Activated T-helper 17 cell treated with anti-CD3 and anti-CD28 coated beads, Interleukin-2, amount 50 U/mL, for 72 hours (primary cell): ENCODE data around the gene HBG2. TPM values are rescaled to one million over a fixed set of nuclear protein-coding genes. Genes with fewer than 3 reads are reported as not detected.
"Not testable (repeated sequence)": the region's sequence is repeated elsewhere in the genome, so short reads cannot be mapped to it uniquely, and the experiment has no call there.

Experiments
- ATAC-seq: fragments of 150-1000 bp; cut with Tn5 transposase; replicated peaks from 2 replicates; pipeline ENCODE4 v1.10.0; 2021; ENCODE audit warnings: mild to moderate bottlenecking, moderate library complexity
- H3K27ac Mint-ChIP-seq: one replicate; pipeline ENCODE4 v1.8.0; 2022; ENCODE audit warnings: mixed read lengths
- H3K27me3 Mint-ChIP-seq: one replicate; pipeline ENCODE4 v1.8.0; 2022; ENCODE audit warnings: mixed read lengths
- H3K36me3 Mint-ChIP-seq: one replicate; pipeline ENCODE4 v1.8.0; 2022; ENCODE audit warnings: low read depth, mild to moderate bottlenecking, mixed read lengths
- H3K4me1 Mint-ChIP-seq: one replicate; pipeline ENCODE4 v1.8.0; 2022; ENCODE audit warnings: mixed read lengths
- H3K4me3 Mint-ChIP-seq: one replicate; pipeline ENCODE4 v1.8.0; 2022; ENCODE audit warnings: mild to moderate bottlenecking, mixed read lengths
- H3K9me3 Mint-ChIP-seq: one replicate; pipeline ENCODE4 v1.8.0; 2022; ENCODE audit warnings: mixed read lengths
- total RNA-seq, 2 donors: library from RNA; stranded (reverse); gene quantifications; one replicate each; pipeline ENCODE4 v1.2.3, GENCODE V29; 2022

The HBG2 gene
- total RNA-seq = not detected

DNA sequence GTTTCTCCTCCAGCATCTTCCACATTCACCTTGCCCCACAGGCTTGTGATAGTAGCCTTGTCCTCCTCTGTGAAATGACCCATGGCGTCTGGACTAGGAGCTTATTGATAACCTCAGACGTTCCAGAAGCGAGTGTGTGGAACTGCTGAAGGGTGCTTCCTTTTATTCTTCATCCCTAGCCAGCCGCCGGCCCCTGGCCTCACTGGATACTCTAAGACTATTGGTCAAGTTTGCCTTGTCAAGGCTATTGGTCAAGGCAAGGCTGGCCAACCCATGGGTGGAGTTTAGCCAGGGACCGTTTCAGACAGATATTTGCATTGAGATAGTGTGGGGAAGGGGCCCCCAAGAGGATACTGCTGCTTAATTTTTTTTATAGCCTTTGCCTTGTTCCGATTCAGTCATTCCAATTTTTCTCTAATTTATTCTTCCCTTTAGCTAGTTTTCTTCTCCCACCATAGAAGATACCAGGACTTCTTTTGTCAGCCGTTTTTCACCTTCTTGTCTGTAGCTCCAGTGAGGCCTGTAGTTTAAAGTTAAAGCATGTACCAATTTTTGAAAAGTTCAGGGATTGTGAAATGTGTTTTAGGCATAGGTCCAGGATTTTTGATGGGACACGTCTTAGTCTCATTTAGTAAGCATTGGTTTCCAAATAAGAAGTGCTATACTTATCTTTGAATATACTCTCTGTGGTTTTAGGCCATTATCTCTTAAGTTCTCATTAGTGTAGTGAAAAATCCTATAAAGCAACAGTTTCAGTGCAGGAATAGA, at the start of gene HBG2:
TSS of gene HBG2 (minus strand) at position 136 of the 768 bp plus-strand sequence. CDS start at position 83, 53 bp downstream.
- ATAC-seq, H3K4me1 Mint-ChIP-seq, H3K36me3 Mint-ChIP-seq, H3K9me3 Mint-ChIP-seq, H3K4me3 Mint-ChIP-seq, H3K27ac Mint-ChIP-seq: not testable (repeated sequence)
- H3K27me3 Mint-ChIP-seq = peaks cover 16% of the 10 kb centered on the region

DNA sequence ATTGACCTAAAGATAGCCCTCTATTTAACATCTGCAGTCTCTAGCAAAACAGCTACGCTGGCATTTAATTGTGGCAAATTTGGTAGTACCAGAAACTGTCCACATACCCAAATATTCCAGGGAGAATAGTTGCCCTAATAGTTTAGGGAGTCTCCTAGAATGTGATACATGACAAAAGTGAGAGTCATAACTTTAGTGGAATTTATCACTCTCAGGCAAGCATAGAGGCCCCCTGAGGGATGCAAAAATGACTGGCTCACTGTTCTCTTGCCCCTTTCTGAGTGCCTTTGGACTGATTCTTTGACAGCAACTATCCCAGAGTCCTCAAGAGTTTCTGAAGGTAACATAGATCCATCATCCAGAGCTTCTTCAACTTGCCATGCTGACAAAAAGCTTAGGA, 49.5 kb upstream of the HBG2 start:
- Mint-ChIP-seq H3K36me3 (no peaks in the 10 kb centered on the region), H3K4me3 (no peak overlapping the region), H3K4me1 (no peaks in the 10 kb centered on the region), H3K9me3 (no peaks in the 10 kb centered on the region), H3K27me3 (peaks cover 5% of the 10 kb centered on the region), H3K27ac (no peak overlapping the region)
- ATAC-seq = no peak

DNA sequence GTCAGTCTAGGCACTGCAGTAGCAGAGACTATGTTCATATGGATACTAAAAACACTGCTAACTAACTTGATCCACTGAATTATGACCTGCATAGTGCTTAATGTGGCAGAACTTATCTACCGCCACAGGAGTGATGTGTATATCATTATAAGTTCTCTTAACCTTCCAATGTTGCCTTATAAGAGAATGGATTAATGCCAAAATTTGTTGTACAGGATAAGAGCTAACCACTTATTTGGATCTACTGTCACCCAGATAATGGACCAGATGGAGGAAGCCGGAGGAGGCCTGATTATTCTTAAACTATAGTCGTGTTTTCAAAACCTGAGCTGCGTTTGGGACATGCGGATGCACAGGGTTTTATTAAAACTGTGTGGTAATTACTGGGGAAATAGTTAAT, 49.0 kb upstream of the HBG2 start:
- no peaks in the 10 kb centered on the region for H3K9me3 Mint-ChIP-seq
- H3K4me1 Mint-ChIP-seq = no peaks in the 10 kb centered on the region
- no peak for ATAC-seq

DNA sequence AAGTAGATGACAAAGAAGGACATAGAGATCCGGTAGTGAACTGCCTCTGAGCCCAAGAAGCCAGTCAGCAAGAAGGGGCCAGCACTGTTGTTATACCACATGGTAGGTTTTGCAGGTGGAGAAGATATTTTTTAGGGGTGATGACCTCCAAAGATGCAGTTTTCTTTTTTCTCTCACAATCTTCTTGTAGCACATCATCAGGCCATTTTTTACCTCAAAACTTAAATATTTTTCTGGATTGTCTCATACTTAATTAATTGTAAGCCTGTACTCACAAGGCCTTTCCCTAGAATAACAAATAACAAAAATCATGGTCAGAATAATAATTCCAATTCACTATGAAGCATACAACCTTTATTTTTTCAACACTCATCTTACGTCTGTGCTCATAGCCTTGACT, 47.3 kb upstream of the HBG2 start, which contains the start of gene OR51B4:
TSS of gene OR51B4 (minus strand) at position 101 of the 400 bp plus-strand sequence. CDS start at position 101, 0 bp downstream.
- no peaks in the 10 kb centered on the region for H3K9me3 Mint-ChIP-seq
- no peak for ATAC-seq
- H3K36me3 Mint-ChIP-seq = no peaks in the 10 kb centered on the region
- no peaks in the 10 kb centered on the region for H3K4me1 Mint-ChIP-seq
- H3K4me3 Mint-ChIP-seq = no peak within 1 kb of the TSS
- no peak within 1 kb of the TSS for H3K27ac Mint-ChIP-seq
- peaks cover 13% of the 10 kb centered on the region for H3K27me3 Mint-ChIP-seq

More for the DNA sequence above, 49.0 kb upstream of the HBG2 start:
- Mint-ChIP-seq H3K27ac (no peak overlapping the region), H3K36me3 (no peaks in the 10 kb centered on the region), H3K4me3 (no peak overlapping the region), H3K27me3 (peaks cover 5% of the 10 kb centered on the region)

DNA sequence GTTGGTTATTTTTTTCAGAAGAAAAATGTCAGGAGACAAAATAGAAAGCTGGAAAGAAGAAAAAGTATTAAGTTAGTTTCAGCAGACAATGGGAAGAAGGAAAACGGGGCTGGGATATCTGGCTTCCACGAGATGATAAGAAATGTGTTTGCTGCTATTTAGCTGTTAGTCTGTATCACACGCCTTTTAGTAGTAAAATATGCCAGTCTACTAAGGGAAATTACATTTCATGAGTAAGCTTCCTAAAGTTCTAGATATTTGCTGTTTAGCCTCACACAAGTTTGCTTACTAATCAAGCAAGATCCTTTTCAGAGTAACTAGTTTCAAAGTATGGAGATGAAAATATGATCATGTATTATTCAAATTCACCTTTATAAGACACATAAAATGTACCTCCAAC, 45.7 kb upstream of the HBG2 start:
- peaks cover 13% of the 10 kb centered on the region for H3K27me3 Mint-ChIP-seq
- H3K9me3 Mint-ChIP-seq = no peaks in the 10 kb centered on the region
- H3K36me3 Mint-ChIP-seq = no peaks in the 10 kb centered on the region
- H3K4me3 Mint-ChIP-seq = no peak overlapping the region
- ATAC-seq = no peak
- no peaks in the 10 kb centered on the region for H3K4me1 Mint-ChIP-seq
- H3K27ac Mint-ChIP-seq = no peak overlapping the region

DNA sequence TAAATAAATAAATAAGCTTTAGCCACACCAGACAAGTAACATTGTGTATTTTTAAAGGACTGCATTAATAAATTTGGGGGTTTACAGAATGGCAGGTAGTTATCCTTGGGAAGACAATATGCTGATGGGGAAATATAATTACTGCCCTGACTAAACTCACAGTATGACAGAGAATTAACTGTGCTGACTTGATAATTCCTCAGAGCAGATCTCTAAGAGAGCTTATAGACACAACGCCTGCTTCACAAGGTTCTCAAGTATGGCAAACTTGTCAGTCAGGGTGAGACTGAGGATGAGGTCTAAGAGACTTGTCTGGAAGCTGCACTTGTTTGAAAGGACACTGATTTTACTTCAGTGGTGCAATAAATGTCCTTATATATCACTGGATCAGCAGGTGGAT, 43.9 kb upstream of the HBG2 start:
- Mint-ChIP-seq H3K4me1 (no peaks in the 10 kb centered on the region), H3K27me3 (peaks cover 13% of the 10 kb centered on the region), H3K9me3 (no peaks in the 10 kb centered on the region), H3K36me3 (no peaks in the 10 kb centered on the region), H3K27ac (no peak overlapping the region), H3K4me3 (no peak overlapping the region)
- ATAC-seq = no peak

DNA sequence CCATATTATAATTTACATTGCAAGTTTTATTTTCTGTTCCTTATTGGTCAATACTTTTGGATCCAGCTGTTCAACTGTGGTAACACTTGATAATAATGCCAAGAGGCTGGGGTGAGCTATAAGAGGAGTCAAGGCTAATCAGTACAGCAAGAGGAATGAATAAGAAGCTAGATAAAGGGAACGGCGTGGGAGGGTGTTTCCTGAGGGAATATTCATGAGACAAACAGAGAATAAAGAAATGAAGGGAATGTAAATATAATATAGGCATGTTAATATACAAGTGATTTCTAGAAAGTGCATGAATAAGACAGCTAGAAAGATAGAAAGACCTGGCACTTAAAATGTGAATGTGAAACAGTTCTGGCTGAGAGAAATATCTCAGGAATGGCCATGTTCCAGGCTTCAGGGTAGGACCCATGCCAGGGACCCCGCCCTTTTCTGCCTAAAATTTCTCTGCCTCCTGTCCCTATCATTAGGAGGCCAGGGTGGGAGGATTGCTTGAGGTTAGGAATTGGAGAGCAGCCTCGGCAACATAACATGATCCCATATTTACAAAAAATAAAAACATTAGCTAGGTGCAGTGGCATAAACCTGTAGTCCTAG, 43.2 kb upstream of the HBG2 start:
- H3K27me3 Mint-ChIP-seq = peaks cover 13% of the 10 kb centered on the region
- no peak for ATAC-seq
- no peak overlapping the region for H3K4me3 Mint-ChIP-seq

DNA sequence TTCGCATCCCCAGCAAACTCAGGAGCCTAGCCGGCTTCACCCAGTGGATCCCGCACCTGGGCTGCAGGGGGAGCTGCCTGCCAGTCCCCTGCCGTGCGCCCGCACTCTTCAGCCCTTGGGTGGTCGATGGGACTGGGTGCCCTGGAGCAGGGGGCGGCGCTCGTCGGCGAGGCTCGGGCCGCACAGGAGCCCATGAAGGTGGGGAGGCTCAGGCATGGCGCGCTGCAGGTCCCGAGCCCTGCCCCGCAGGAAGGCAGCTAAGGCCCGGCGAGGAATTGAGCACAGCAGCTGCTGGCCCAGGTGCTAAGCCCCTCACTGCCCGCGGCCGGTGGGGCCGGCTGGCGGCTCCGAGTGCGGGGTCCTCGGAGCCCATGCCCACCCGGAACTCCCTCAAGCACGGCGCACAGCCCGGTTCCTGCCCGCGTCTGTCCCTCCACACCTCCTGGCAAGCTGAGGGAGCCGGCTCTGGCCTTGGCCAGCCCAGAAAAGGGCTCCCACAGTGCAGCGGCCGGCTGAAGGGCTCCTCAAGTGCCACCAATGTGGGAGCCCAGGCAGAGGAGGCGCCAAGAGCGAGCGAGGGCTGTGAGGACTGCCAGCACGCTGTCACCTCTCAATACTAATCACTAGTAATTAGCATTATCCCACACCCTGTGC, 39.9 kb upstream of the HBG2 start:
- H3K36me3 Mint-ChIP-seq, ATAC-seq, H3K27ac Mint-ChIP-seq, H3K27me3 Mint-ChIP-seq, H3K4me3 Mint-ChIP-seq, H3K4me1 Mint-ChIP-seq, H3K9me3 Mint-ChIP-seq: not testable (repeated sequence)

More for the DNA sequence above, 43.2 kb upstream of the HBG2 start:
- Mint-ChIP-seq H3K4me1 (no peaks in the 10 kb centered on the region), H3K9me3 (no peaks in the 10 kb centered on the region), H3K27ac (no peak overlapping the region), H3K36me3 (no peaks in the 10 kb centered on the region)

DNA sequence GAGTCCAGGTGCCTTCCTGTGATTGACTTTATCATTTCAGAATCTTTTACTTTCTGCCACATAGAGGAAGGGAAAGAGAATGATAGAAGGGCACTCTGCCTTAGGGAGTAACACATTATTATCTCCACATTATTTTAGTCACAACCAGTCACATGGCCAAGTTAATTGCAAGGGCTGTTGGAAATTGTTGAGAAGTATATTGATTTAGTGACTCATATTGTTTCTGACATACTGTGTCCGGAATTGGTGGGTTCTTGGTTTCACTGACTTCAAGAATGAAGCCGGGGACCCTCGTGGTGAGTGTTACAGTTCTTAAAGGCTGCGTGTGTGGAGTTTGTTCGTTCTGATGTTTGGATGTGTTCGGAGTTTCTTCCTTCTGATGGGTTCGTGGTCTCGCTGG, 38.4 kb upstream of the HBG2 start:
- H3K27me3 Mint-ChIP-seq = peaks cover 8% of the 10 kb centered on the region
- no peaks in the 10 kb centered on the region for H3K36me3 Mint-ChIP-seq
- H3K4me3 Mint-ChIP-seq = no peak overlapping the region
- H3K9me3 Mint-ChIP-seq = no peaks in the 10 kb centered on the region
- H3K4me1 Mint-ChIP-seq = no peaks in the 10 kb centered on the region
- no peak for ATAC-seq
- H3K27ac Mint-ChIP-seq = no peak overlapping the region

DNA sequence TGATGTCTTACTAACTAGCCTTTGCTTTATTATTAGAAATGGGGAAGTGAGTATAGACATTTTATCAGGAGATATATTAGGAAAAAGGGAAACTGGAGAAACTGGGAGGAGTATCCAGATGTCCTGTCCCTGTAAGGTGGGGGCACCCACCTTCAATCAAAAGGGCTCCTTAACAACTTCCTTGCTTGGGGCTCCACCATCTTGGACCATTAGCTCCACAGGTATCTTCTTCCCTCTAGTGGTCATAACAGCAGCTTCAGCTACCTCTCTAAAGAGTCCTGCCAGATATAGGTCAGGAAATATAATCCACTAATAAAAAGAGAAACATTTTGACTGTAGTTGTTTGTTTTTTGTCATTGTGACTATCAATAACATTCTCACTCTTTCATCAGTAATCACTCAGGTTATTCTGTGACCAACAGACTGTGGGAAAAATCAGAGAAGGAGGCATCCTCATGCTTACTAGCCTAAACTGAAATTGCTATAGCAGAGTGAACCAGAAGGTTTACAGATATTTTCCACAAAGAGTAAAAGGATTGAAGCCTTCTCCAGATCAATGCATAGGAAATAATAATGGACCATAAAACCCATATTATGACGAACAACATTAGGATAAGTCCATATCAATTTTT, 36.7 kb upstream of the HBG2 start:
- Mint-ChIP-seq H3K36me3 (no peaks in the 10 kb centered on the region), H3K27me3 (no peaks in the 10 kb centered on the region), H3K9me3 (no peaks in the 10 kb centered on the region), H3K4me1 (no peaks in the 10 kb centered on the region), H3K4me3 (no peak overlapping the region), H3K27ac (no peak overlapping the region)
- no peak for ATAC-seq

DNA sequence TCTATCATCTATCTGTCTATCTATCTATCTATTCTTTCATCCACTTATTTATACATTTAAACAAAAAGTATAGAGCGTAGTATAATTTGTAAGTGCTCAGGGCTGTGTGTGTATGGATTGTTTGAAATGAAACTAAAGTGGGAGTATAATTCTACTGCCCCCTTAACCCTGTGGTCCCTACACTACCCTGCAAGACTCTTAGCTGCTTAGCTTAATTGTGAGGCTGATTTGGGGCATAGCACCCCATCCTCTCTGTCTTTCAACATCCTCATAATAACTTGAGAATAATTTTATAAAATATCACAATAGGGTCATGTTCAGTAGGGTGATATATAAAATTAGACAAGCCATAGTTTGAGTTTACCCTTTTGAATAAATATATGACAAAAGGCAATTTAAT, 35.5 kb upstream of the HBG2 start:
- H3K4me3 Mint-ChIP-seq = no peak overlapping the region
- H3K4me1 Mint-ChIP-seq = no peaks in the 10 kb centered on the region
- no peak for ATAC-seq
- no peak overlapping the region for H3K27ac Mint-ChIP-seq
- peaks cover 3% of the 10 kb centered on the region for H3K27me3 Mint-ChIP-seq
- H3K9me3 Mint-ChIP-seq = no peaks in the 10 kb centered on the region
- no peaks in the 10 kb centered on the region for H3K36me3 Mint-ChIP-seq

DNA sequence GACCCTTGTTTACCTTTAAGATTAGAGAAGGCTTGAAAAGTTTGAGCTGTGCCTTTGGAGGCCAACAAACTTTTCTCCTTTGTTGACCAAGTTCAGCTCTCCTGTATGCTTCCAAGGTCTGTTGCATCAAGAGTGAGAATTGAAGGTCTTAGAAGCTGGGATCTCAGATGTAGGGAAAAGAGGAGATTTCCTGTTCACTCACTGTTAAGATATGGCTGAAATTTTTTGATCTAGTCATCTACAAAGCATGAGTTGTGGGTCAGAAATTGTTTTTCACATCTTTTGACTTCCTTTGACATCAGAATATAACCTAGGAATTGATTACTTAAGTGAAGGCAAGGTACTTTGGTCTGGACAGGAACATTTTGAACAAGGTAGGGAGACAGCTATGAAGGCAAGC, 35.1 kb upstream of the HBG2 start:
- Mint-ChIP-seq H3K27me3 (peaks cover 6% of the 10 kb centered on the region), H3K4me3 (no peak overlapping the region), H3K4me1 (no peaks in the 10 kb centered on the region), H3K9me3 (no peaks in the 10 kb centered on the region), H3K36me3 (no peaks in the 10 kb centered on the region), H3K27ac (no peak overlapping the region)
- no peak for ATAC-seq

DNA sequence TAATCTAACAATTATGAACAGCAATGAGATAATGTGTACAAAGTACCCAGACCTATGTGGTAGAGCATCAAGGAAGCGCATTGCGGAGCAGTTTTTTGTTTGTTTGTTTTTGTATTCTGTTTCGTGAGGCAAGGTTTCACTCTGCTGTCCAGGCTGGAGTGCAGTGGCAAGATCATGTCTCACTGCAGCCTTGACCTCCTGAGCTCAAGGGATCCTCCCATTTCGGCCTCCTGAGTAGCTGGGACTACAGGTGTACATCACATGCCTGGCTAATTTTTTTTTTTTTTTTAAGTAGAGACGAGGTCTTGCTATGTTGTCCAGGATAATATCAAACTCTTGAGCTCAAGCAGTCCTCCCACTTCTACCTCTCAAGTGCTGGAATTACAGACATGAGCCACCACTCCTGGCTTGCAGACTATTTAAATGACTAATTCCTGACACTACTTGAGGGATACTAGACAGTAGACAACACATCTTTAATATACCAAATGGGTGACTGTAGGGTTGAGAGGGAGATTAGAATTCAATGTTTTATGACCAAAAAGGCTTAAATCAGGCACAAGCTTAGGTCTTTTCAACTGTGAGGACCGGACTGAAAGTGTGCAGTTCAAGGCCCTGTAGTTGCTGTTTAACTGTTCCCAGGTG, 34.4 kb upstream of the HBG2 start:
- no peak overlapping the region for H3K27ac Mint-ChIP-seq
- no peaks in the 10 kb centered on the region for H3K36me3 Mint-ChIP-seq
- H3K27me3 Mint-ChIP-seq = peaks cover 6% of the 10 kb centered on the region
- no peak overlapping the region for H3K4me3 Mint-ChIP-seq
- H3K4me1 Mint-ChIP-seq = no peaks in the 10 kb centered on the region
- ATAC-seq = no peak
- H3K9me3 Mint-ChIP-seq = no peaks in the 10 kb centered on the region

DNA sequence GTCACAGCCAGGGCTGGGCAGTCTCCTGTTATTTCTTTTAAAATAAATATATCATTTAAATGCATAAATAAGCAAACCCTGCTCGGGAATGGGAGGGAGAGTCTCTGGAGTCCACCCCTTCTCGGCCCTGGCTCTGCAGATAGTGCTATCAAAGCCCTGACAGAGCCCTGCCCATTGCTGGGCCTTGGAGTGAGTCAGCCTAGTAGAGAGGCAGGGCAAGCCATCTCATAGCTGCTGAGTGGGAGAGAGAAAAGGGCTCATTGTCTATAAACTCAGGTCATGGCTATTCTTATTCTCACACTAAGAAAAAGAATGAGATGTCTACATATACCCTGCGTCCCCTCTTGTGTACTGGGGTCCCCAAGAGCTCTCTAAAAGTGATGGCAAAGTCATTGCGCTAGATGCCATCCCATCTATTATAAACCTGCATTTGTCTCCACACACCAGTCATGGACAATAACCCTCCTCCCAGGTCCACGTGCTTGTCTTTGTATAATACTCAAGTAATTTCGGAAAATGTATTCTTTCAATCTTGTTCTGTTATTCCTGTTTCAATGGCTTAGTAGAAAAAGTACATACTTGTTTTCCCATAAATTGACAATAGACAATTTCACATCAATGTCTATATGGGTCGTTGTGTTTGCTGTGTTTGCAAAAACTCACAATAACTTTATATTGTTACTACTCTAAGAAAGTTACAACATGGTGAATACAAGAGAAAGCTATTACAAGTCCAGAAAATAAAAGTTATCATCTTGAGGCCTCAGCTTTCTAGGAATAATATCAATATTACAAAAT, 33.7 kb upstream of the HBG2 start:
- Mint-ChIP-seq H3K27me3 (peaks cover 6% of the 10 kb centered on the region), H3K4me1 (no peaks in the 10 kb centered on the region), H3K36me3 (no peaks in the 10 kb centered on the region), H3K27ac (no peak overlapping the region), H3K4me3 (no peak overlapping the region), H3K9me3 (no peaks in the 10 kb centered on the region)
- no peak for ATAC-seq
